GM10266 (cell line): ENCODE data around the gene LSMEM2.
"Not testable (repeated sequence)": the region's sequence is repeated elsewhere in the genome, so short reads cannot be mapped to it uniquely, and the experiment has no call there.

Experiments
- DNase-seq: peaks from one replicate; pipeline ENCODE4 v3.0.0; 2012; ENCODE audit errors: extremely low spot score
- CTCF ChIP-seq: IDR thresholded peaks from 2 replicates; pipeline ENCODE4 v1.5.1; 2012; ENCODE audit warnings: mild to moderate bottlenecking, low read depth; ENCODE audit not compliant: control insufficient read depth, insufficient read depth; ENCODE audit errors: missing control alignments

LSMEM2 gene

GRCh38 chr3:50275141-50275995, 3.5 kb upstream of the LSMEM2 start:
- no peak for TF ChIP-seq CTCF
- DNase-seq: no peak

- no peak for DNase-seq
- no peak for TF ChIP-seq CTCF
Observed at GRCh38 chr3:50275996-50276761, 2.7 kb upstream of the LSMEM2 start.

GRCh38 chr3:50276762-50277101, 2.2 kb upstream of the LSMEM2 start:
- DNase-seq: no peak
- TF ChIP-seq CTCF: no peak

GRCh38 chr3:50278123-50278879, 586 bp upstream of the LSMEM2 start:
- TF ChIP-seq CTCF: no peak

GRCh38 chr3:50279255-50280016, 549 bp downstream of the LSMEM2 start:
- TF ChIP-seq CTCF: no peak
- DNase-seq: no peak

More at GRCh38 chr3:50278123-50278879, 586 bp upstream of the LSMEM2 start:
- DNase-seq: no peak

GRCh38 chr3:50284121-50284520, 5.2 kb downstream of the LSMEM2 start:
- not testable (repeated sequence) for DNase-seq
